Astrocyte of the hippocampus (primary cell): ENCODE results near the gene DRGX.

Experiments used
- DNase-seq: peaks from one replicate; pipeline ENCODE4 v3.0.0; 2011; ENCODE audit warnings: low read depth, low spot score

DRGX gene

GRCh38 chr10:49338604-49339003, 57.3 kb downstream of the DRGX start:
- no peak for DNase-seq

- DNase-seq: no peak
Measured at GRCh38 chr10:49335364-49335972, 60.4 kb downstream of the DRGX start.

- DNase-seq: no peak
Measured at GRCh38 chr10:49334964-49335363, 60.9 kb downstream of the DRGX start.

GRCh38 chr10:49333192-49333591, 62.7 kb downstream of the DRGX start:
- no peak for DNase-seq

- no peak for DNase-seq
Measured at GRCh38 chr10:49332768-49333167, 63.1 kb downstream of the DRGX start.

GRCh38 chr10:49332333-49332732, 63.6 kb downstream of the DRGX start:
- no peak for DNase-seq

GRCh38 chr10:49331431-49331830, 64.5 kb downstream of the DRGX start:
- DNase-seq: no peak

GRCh38 chr10:49330127-49330665, 65.7 kb downstream of the DRGX start:
- no peak for DNase-seq

- no peak for DNase-seq
Measured at GRCh38 chr10:49329146-49329505, 66.8 kb downstream of the DRGX start.

GRCh38 chr10:49328401-49329145, 67.3 kb downstream of the DRGX start:
- DNase-seq: no peak

GRCh38 chr10:49327036-49327813, 68.7 kb downstream of the DRGX start:
- no peak for DNase-seq

- DNase-seq: no peak
Measured at GRCh38 chr10:49325916-49326783, 69.7 kb downstream of the DRGX start.

GRCh38 chr10:49325131-49325915, 70.6 kb downstream of the DRGX start:
- DNase-seq: no peak

- DNase-seq: no peak
Measured at GRCh38 chr10:49324711-49325110, 71.2 kb downstream of the DRGX start.

GRCh38 chr10:49323896-49324270, 72.0 kb downstream of the DRGX start:
- no peak for DNase-seq

GRCh38 chr10:49323171-49323895, 72.6 kb downstream of the DRGX start:
- DNase-seq: no peak

GRCh38 chr10:49322371-49323170, 73.3 kb downstream of the DRGX start:
- no peak for DNase-seq

- DNase-seq: no peak
Measured at GRCh38 chr10:49321021-49321420, 74.9 kb downstream of the DRGX start.

GRCh38 chr10:49320191-49320590, 75.7 kb downstream of the DRGX start:
- DNase-seq: no peak
